Right lobe of liver (tissue), 6 donors: ENCODE data around the gene APOL5. TPM values are rescaled to one million over a fixed set of nuclear protein-coding genes. Genes with fewer than 3 reads are reported as not detected.
"Not testable (repeated sequence)": the region's sequence is repeated elsewhere in the genome, so short reads cannot be mapped to it uniquely, and the experiment has no call there.

Experiments
- ATAC-seq, 4 donors: fragments of 200-7000 bp; cut with Tn5 transposase; one replicate each; pipeline ENCODE4 v1.9.1; 2020; ENCODE audit warnings: mild to moderate bottlenecking in 4 of 4, moderate library complexity in 4 of 4
- DNase-seq, 3 donors: peaks; one replicate each; pipeline ENCODE4 v3.0.0-alpha.2; 2020
- H3K27ac ChIP-seq, 3 donors: fragments of 200-600 bp; one replicate each; pipeline ENCODE4 v1.8.0; 2022
- H3K27me3 ChIP-seq, 2 donors: fragments of 200-600 bp; one replicate each; pipeline ENCODE4 v1.8.0; 2022
- H3K36me3 ChIP-seq, 4 donors: fragments of 200-600 bp; sonication (generic) in 1 of 4; one replicate each; pipeline versions ENCODE4 v1.5.1 to v1.8.0; 2017 to 2022; ENCODE audit warnings: control low read depth in 1 of 4
- H3K4me1 ChIP-seq, 4 donors: fragments of 200-600 bp; sonication (generic) in 1 of 4; one replicate each; pipeline versions ENCODE4 v1.5.1 to v1.8.0; 2017 to 2022; ENCODE audit warnings: control low read depth in 1 of 4
- H3K4me3 ChIP-seq, 3 donors: fragments of 200-600 bp; one replicate each; pipeline ENCODE4 v1.8.0; 2022
- H3K9me3 ChIP-seq, 4 donors: fragments of 200-600 bp; sonication (generic) in 1 of 4; one replicate each; pipeline versions ENCODE4 v1.5.1 to v1.8.0; 2017 to 2022; ENCODE audit warnings: control low read depth in 1 of 4
- POLR2A ChIP-seq: fragments of 450-650 bp; IDR thresholded peaks from one replicate; pipeline ENCODE4 v1.6.1; 2017; ENCODE audit warnings: antibody characterized with exemption, mild to moderate bottlenecking
- WGBS: methylation state at CpG from one replicate; pipeline ENCODE4 v1.1.6; 2018; ENCODE audit warnings: low coverage, low lambda C conversion rate; ENCODE audit not compliant: insufficient coverage; ENCODE audit errors: missing lambda C conversion rate; 5-methylcytosine and 5-hydroxymethylcytosine counted together
- intact Hi-C, 2 donors: fragments of 100-400 bp; cut with DNase I; formaldehyde crosslinking; loops; one replicate each; pipeline versions ENCODE4 v1.11.2 to v1.14.1; 2022
- total RNA-seq, 6 experiments: library from RNA; depleted of rRNA in 2 of 6; stranded (reverse); fragments of >200 nt in 2 of 6; fragmentation: NEBNext Ultra II Directional in 3 of 6; extraction: Animal tissue kit (Norgen Biotek cat#: 25700) in 3 of 6; gene quantifications; one replicate each; pipeline versions ENCODE4 v1.1.0 to v1.2.4, GENCODE V29; 2016 to 2023
- TF ChIP-seq, protein P1 (sequence below), 4 donors: fragments of 200-600 bp in 3 of 4; fragments of 450-650 bp in 1 of 4; IDR thresholded peaks; one replicate each; pipeline versions ENCODE4 v1.5.1 to v1.8.0; 2016 to 2022; ENCODE audit warnings: antibody characterized with exemption in 4 of 4, mild to moderate bottlenecking in 2 of 4
- donor health status: DM: no; HTN: yes; CAD: no.
- donor health status: DM: no; HTN: no; CAD: no.
- donor health status: DM: no; HTN: no; CAD: no.
- donor health status: DM: no; HTN: yes; CAD: no.
- donor health status: DM: no; HTN: yes; CAD: no.

Gene APOL5
- total RNA-seq, 6 experiments from 2014 or later = 0.51 TPM; not detected in 5

GRCh38 chr22:35736166-35736565, 18.5 kb downstream of the APOL5 start:
- no peak for DNase-seq
- H3K9me3 ChIP-seq = no peaks in the 10 kb centered on the region
- H3K4me3 ChIP-seq = no peak overlapping the region
- 96% methylated on average over 4 of the region's 5 CpGs for WGBS
- H3K27me3 ChIP-seq = no peaks in the 10 kb centered on the region
- no peak for TF ChIP-seq POLR2A
- TF ChIP-seq, protein P1, sequence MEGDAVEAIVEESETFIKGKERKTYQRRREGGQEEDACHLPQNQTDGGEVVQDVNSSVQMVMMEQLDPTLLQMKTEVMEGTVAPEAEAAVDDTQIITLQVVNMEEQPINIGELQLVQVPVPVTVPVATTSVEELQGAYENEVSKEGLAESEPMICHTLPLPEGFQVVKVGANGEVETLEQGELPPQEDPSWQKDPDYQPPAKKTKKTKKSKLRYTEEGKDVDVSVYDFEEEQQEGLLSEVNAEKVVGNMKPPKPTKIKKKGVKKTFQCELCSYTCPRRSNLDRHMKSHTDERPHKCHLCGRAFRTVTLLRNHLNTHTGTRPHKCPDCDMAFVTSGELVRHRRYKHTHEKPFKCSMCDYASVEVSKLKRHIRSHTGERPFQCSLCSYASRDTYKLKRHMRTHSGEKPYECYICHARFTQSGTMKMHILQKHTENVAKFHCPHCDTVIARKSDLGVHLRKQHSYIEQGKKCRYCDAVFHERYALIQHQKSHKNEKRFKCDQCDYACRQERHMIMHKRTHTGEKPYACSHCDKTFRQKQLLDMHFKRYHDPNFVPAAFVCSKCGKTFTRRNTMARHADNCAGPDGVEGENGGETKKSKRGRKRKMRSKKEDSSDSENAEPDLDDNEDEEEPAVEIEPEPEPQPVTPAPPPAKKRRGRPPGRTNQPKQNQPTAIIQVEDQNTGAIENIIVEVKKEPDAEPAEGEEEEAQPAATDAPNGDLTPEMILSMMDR (IDR thresholded peaks at IDR 0.05) = no peak
- H3K4me1 ChIP-seq = peaks cover 0 to 21% (median 3%) of the 10 kb centered on the region in 4 donors
- H3K36me3 ChIP-seq = no peaks in the 10 kb centered on the region
- no peak overlapping the region for H3K27ac ChIP-seq
- no peak for ATAC-seq
- intact Hi-C loops = loop anchor here (10.0 kb wide), 1 partner anchor 101 kb away; no protein-coding TSS in a partner anchor

GRCh38 chr22:35736701-35737100, 19.0 kb downstream of the APOL5 start:
- 98% methylated on average over 12 of the region's 12 CpGs for WGBS
- no peaks in the 10 kb centered on the region for H3K9me3 ChIP-seq
- ATAC-seq = no peak
- no peak overlapping the region for H3K4me3 ChIP-seq
- no peaks in the 10 kb centered on the region for H3K36me3 ChIP-seq
- no peak for DNase-seq
- peaks cover 0 to 21% (median 3%) of the 10 kb centered on the region in 4 donors for H3K4me1 ChIP-seq
- H3K27ac ChIP-seq = no peak overlapping the region
- no peaks in the 10 kb centered on the region for H3K27me3 ChIP-seq
- intact Hi-C loops = loop anchor here (10.0 kb wide), 1 partner anchor 102 kb away; no protein-coding TSS in a partner anchor
- TF ChIP-seq, protein P1 (IDR thresholded peaks at IDR 0.05) = no peak
- TF ChIP-seq POLR2A = no peak

DNA sequence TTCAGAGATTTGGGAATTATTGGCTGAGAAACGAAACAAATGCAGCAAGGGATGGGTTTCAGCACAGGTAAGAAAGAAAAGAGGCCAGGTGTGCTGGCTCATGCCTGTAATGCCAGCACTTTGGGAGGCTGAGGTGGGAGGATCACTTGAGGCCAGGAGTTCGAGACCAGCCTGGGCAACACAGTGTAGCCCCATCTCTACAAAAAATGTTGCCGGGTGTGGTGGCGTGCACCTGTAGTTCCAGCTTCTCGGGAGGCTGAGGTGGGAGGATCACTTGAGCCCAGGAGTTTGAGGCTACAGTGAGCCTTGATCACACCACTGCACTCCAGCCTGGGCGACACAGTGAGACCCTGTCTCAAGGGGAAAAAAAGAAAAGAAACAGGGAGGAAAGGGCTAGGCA, 20.2 kb downstream of the APOL5 start:
- H3K36me3 ChIP-seq, H3K4me3 ChIP-seq, H3K9me3 ChIP-seq, DNase-seq, H3K27me3 ChIP-seq, H3K27ac ChIP-seq, ATAC-seq: not testable (repeated sequence)
- H3K4me1 ChIP-seq = peaks cover 0 to 28% (median 3%) of the 10 kb centered on the region in 4 donors
- intact Hi-C loops = loop anchor here (10.0 kb wide), 1 partner anchor 103 kb away; no protein-coding TSS in a partner anchor
- 88% methylated on average over 3 of the region's 6 CpGs for WGBS

GRCh38 chr22:35739076-35739930, 21.6 kb downstream of the APOL5 start:
- no peak for TF ChIP-seq POLR2A
- TF ChIP-seq, protein P1 (IDR thresholded peaks at IDR 0.05) = peak in 3 of 4 donors; percentile 27 to 33 (median 29)
- 79% methylated on average over 11 of the region's 12 CpGs for WGBS
- Histone ChIP-seq H3K36me3 (peaks cover 0 to 3% (median 0%) of the 10 kb centered on the region in 4 donors), H3K4me1 (peaks cover 0 to 22% (median 1%) of the 10 kb centered on the region in 4 donors), H3K27ac (no peak overlapping the region), H3K27me3 (no peaks in the 10 kb centered on the region), H3K4me3 (no peak overlapping the region), H3K9me3 (no peaks in the 10 kb centered on the region)
- intact Hi-C loops = loop anchor here (10.0 kb wide), 1 partner anchor 105 kb away; no protein-coding TSS in a partner anchor
- DNase-seq = no peak
- ATAC-seq = peak; percentile 54 to 63 (median 60)

DNA sequence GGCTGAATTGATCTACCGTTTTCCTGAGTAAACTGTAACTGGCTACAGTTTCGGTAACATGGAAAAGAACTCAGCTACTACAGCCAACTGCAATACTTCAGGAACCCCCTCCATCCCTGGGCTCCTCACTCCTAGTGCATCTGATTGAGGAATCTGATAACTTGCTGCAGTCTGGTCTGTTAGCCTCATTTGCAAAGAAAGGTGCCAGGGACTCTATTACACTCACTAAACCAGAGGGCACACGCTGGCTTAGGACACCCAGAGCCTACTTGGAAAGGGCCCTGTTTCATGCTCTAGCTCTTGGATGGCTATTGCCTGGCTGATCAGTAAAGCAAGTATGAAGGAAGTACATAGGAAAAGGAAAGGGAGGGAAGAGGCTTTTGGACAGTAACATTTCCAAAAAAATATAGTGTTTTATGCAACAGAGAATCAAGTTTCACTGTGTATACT, 22.3 kb downstream of the APOL5 start:
- H3K4me1 ChIP-seq = peaks cover 0 to 19% (median 0%) of the 10 kb centered on the region in 4 donors
- H3K4me3 ChIP-seq = no peak overlapping the region
- no peak overlapping the region for H3K27ac ChIP-seq
- DNase-seq (no peak), ATAC-seq (peak in 3 of 4 donors; percentile 3 to 13 (median 5))
- no peaks in the 10 kb centered on the region for H3K9me3 ChIP-seq
- peaks cover 0 to 3% (median 0%) of the 10 kb centered on the region in 4 donors for H3K36me3 ChIP-seq
- no peaks in the 10 kb centered on the region for H3K27me3 ChIP-seq
- no peak for TF ChIP-seq POLR2A
- TF ChIP-seq, protein P1 (IDR thresholded peaks at IDR 0.05) = no peak
- intact Hi-C loops = loop anchor here (10.0 kb wide), 1 partner anchor 105 kb away; no protein-coding TSS in a partner anchor
- 45% methylated on average over 3 of the region's 3 CpGs for WGBS
